Activated CD4-positive, alpha-beta T cell treated with anti-CD3 and anti-CD28 coated beads, Interleukin-2, amount 50 U/mL, for 1 hour (primary cell): ENCODE results near the gene LMX1A.

Source experiments
- DNase-seq: peaks from one replicate; pipeline ENCODE4 v3.0.0-alpha.2; 2020

LMX1A gene

DNA sequence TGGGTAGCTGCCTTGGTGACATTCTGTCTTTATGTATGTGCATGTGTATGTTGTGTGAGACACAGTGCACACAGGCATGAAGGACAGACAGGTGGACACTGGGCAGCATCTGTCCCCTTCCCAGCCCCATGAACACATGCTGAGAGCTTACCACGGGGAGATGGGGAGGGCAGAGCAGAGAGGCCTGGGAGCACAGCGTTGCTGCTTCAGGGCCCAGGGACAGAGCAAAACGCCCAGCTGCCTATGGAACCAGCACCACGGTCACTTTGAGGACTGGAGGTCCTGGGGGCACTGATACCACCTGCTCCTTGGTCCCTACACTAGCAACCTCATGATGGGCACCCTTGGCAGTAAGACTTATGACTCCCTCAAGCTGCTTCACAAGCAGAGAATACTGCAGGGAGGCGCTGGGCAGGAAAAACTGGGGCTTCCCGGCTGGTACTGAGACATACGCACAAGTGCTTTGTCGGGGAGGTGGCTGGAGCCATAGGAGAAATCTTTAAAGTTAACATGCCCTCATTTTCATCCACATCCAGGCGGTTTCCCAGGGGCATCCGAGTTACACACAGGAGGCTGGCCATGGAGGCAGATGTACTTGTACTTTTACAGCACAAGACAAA, 40.3 kb downstream of the LMX1A start:
- DNase-seq: no peak

DNA sequence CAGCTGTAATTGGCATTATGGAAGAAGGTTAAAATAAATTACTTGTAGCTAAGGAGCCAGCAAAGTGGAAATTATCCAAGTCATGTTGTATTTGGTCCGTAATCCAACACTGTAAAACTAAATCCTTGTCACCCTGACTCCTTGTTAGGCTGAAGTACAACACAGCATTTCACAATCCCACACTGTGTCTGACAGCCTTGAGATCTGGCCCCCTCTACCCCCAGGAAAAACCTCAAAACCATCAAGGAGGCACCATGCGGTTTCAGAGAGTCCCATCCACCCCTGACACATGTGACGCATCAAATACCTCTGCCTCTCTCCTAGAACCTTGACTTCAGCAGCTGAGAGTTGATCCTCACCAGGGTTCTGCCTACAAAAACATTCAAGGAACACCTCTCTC, 41.0 kb downstream of the LMX1A start:
- no peak for DNase-seq

DNA sequence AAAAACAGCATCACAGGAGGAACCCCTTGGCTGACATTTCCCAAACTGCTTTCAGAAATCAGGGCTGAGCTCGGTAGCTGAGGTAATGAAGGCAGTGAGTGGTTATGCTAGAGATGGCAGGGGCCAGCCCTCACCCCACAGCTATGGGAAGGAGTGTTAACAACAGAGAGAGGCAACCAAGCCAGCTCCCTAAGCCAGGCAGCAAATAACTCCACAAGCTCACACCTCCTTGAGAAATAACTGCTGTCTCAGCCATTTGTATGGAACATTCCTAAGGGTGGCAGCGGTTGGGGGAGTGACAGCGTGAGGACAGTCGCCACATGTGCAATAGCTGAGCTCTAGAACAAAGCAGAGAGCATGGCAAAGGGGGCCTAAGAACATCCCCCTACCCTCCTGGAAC, 42.6 kb downstream of the LMX1A start:
- no peak for DNase-seq

DNA sequence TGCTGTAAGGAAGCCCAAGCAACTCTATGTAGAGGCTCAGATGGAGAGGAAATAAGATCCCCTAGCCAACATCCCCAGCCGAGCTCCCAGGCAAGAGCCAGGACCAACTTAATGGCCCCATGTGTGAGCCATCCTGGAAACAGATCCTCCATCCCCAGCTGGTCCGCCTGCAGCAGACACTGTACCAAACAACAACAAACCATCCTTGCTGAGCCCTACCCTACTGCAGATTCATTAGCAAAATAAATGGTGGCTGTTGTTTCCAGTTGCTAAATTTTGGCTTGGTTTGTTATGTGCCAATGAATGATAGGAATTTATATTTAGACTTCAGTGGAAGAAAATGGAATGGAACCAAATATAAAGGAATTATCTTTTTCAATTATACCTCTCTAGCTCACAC, 43.9 kb downstream of the LMX1A start:
- no peak for DNase-seq

DNA sequence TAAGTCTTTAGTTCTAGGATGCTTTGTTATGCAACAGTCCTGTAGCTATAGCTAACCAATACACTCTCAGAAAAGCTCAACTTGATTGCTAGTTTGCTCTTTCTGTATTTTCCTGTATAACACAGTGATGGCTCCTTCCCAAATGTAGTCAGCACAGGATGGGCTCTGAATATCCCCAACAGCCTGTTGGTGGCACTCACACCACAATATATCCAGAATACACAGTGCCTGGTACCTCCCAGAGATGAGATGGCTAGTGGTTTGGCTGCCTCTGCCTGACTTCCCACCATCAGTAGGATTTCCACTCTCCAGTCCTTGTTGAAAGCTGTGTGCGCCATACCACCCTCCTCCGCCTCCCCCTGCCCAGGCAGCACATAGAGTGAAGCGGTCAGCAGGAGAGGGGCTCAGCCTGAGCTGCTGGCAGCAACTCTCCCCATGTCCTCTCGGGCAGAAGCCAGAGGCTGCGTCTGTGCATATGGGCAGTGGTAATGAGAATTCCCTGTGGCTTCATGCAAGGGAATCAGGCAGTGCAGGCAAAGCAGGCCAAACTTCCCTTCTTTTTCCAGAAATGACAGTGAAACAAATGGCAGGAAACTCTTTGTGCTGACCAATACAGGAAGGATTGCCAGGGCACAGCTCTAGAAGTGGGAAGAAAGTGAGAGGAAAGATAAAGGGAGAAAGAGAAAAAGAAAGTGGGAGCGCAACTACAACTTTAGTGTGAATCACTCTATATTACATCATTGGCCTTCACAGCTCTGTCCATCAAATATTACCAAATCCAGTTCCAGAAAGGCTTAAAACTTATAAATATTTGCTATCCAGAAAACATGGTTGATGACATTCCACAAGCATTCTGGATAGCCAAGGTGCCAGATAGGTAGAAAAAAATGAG, 49.7 kb downstream of the LMX1A start:
- DNase-seq: no peak

DNA sequence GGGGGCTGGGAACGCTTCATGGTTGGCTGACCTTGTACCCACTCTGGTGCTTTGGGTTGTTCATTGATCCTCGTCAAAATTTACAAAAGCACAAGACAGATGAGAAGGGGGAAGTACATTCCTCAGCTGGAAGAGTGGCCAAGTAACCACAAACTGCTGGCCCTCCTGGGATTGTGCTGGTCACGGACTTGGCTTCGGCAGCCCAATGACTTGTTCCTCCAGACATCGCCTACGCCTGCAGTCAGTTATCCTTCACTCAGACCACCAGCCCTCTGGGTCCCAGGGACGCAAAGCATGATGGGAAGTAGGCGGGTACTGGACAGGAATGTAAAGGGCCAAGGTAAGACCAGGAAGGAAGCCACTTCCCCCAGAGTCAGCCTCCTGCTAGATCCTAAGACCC, 53.1 kb downstream of the LMX1A start:
- no peak for DNase-seq

DNA sequence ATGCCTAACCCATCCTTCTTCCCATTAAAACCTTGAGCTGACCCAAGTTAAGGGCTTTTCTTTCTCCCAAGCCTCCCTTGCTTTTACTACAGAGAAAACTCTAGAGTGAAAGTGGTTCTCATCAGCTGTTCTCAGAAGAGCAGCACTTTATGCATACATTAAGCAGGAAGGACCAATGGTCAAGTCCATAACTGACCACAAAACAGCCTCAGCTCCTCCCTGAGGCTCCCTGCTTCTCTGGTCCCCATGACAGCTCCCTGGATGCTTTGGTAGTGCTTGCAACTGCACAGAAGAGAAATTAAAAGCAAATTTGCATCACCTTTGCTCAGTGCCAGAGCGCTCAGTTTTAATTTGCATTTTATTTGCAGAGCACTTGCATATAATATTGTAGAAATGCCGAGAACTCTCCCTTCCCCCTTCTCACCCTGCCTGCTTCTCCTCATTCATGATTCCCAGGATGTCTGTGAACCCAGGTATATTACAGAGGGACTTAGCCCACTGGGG, 56.1 kb downstream of the LMX1A start:
- DNase-seq: no peak

DNA sequence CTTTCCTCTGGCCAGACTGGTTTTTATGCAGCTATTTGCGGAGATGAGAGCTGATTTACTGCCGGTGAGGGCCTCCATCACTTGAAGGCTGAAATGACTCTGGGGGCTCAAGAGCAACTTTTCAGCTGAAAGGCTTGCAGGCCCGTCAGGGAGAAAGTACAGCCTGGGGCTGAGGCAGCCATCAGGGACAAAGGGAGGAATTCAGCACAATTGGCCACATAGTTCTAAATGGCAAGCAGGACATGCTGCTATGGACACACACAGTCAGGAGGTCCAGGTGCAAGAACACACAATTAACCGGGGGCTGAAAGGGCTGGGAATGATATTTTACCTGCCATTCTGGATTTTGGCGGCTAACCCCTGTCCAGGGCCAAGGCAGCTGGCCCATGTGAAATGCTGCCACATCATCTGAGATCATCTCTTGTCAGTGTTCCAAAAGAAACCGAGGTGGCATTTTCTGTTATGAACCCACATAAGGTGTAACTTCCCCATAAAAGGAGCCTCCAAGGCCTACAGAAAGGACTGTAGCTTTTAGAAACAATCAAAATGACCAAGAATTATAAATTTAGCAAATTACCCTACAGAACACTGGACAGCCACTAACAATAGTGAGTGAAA, 58.2 kb downstream of the LMX1A start:
- DNase-seq: no peak

DNA sequence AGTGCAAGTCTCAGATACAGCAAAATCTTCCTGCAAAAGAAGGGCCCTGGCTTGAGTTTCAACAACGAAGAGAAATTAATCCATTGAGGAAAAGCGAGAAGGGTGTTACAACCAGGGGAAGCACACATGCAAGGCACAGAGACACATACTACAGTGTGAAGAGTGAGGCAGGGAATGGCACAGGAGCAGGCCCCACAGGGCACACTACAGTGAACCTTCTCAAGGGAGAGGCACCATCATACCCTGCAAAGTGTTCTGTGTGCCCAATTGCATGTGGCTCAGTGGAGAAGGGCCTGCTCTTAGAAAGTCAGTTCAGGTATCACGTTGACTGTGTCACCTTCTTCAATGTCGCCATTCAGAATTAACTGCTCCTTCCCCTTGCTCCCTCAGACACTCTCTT, 60.3 kb downstream of the LMX1A start:
- DNase-seq: no peak

DNA sequence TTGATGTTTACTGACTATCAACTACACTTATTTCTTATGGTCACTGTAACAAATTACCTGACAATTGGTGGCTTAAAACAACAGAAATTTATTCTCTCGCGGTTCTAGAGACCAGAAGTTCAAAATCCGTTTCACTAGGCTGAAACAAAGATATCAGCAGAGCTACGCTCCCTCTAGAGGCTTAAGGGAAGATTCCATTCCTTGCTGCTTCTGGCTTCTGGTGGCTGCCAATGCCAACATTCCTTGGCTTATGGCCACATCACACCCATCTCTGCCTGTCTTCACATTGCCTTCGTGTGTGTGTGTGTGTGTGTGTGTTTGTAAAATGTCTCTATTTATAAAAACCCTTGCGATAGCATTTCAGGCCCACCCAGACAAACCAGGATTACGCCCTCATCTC, 66.4 kb downstream of the LMX1A start:
- no peak for DNase-seq

DNA sequence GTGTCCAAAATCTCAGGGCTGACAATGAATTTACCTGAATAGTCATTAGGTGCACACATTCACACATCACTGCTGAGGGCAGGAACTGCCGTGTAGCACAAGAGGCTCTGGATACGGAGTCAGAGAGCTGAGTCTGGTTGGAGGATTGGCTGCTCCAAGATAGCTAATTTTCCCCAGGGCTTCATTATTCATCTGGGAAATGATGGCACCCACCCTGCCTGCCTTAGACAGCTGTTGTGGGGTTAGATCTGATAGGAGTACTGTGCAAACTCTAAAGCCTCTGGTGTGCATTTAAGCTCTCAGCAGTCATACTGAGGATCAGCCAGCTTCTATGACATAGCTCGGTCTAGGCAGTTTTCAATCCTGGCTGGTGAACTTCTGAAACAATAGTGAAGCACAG, 67.0 kb downstream of the LMX1A start:
- DNase-seq: no peak

DNA sequence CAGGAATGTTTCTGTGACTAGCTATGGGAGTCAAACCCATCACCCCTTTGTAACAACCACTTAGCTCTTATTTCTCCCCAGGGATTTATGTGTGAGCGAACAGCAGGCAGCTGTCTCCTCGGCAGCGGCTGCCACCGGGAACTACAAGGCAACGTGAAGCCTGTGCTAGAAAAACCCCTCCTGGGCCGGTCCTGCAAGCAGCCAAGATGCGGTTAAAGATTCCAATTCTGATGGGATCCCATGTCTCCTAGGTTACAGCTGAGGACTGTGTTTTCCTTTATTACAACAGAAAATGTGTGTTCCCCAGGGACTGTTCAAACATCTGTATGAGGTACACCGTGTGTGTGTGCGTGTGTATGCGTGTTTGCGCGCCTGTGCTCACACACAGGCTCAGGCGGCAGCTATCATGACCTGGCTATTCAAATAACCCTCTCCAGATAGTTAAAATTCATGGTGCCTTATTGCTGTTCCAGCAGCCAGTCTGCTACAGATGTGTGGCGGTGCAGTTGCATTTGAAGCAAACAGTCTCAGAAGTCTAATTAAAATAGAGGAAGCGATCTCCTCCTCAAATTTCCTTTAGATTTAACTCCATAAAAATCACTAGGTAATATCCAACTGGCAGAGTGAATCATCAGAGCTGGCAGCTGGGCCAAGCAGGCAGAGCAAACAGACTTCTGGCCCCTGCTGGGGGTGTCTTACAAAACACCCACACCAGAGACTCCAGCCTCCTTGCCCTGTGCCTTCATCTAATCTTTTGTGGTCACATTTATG, 68.0 kb downstream of the LMX1A start:
- DNase-seq: no peak

DNA sequence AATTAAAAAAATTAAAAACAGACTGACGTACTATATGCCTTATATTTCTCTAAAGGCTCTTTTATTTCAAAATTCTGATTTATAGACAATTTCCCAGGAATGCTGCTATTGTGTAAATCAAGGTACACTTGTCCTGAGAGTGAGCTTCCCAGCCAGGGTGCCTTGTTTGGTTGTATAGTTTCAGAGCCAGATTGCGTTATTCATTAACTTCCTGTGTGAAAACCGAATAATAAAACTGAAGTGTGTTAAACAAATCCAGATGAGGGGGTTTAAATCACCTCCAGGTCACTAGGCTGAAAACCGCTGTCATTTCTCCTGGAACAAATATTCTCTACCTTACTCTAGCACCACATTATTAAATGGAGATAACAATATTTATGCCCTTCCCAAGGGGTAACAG, 68.7 kb downstream of the LMX1A start:
- no peak for DNase-seq

DNA sequence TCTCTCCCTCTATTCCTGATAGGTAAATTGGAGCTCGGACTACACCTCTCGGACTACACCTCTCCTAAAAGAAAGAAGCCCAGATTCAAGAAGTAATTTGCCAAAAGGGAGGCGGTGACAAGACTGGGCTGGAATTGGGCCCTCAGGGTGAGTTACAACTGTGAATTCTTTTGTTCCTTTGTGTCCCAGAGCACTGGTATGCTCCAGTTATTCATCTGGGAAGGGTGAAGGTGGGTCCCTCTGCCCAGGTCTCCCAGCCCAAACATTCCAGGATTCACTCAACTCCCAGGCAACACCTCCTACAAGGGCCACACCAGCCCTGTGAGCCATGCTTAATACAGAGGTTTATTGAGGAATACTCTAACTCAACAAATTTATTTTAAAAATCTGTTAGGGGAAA, 69.2 kb downstream of the LMX1A start:
- DNase-seq: no peak

DNA sequence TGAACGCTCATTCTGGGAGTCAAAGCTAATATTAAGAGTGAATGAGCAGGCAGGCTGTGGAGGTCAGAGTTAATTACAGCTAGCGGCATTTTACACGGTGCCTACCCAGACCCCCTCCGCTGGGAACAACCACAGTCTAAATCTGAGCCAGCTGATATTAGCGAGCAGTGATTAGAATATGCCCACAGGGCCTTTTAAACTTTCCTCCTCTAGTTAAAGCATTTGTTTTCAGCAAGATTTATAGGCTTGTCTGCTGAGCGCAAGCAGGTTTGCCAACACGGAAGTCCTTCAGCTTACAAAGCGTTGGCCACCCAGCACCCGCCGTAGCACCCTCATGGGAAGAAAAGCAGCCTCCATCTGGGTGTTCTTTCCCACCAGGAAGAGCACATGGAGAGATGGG, 72.1 kb downstream of the LMX1A start:
- DNase-seq: no peak

DNA sequence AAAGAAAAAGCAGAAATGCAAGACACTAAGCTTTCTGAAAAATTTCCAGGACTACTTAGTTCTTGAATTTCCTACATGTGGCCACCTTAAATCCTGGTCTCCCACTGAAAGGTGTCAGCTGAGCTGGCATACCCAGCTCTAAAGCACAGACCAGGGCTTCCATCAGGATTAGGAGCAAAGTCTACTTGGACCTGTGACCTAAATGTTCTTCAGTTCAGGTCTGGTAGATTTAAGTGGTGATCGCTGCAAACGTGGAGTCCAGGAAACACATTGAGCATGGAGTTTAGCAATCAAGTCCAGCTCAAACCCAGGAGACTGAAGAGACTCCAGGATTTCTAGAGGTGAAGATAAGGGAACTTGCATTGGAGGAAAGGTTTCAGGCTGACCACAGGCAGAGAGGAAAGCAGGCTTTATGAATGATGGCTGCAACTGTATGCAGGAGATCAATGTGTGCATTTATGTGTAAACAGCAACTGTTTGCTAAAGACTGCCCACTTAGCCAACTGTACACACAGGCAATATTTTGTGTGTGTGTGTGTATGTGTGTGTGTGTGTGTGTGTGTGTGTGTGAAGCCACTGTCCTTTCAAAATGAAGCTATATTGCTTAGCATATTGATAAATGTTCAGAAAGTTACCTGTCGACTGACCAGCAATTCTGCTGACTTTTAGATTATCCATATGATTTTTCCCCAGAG, 75.2 kb downstream of the LMX1A start:
- DNase-seq: no peak

DNA sequence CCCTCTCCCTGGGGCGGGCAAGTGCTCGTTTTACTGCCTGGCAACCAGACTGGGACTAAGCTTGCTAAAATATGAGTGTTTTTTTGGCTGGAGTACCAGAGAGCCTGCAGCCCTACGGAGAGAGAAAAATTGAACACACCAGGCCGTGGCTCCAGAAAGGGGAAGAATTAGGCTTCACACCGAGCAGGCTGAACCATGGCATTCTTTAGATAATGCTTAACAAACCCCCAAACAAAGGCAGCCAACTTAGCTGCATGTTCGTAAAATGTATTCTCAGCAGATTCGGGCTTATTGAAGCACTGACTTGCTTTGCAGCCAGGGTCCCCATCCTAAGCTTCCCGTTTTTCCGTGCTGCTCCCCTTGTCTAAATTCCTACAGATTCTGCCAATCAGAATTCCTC, 76.6 kb downstream of the LMX1A start:
- DNase-seq: no peak

DNA sequence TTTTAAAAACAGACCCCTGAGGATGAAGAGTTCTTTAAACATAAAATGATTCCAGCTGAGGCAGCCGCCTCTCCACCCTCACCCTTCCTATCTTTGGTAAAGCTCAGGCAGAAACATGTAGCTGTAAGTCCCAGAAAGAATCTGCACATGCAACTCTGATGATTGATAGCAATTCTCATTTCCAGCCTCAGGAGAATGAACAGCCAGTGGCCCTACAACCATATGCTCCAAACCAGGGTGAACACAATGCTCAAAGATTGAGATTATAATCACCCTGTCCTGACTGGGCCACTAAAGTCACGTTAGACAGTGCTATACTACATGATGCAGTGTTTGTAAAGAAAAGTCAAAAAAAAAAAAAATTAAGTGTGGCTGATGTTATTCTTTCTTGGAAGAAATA, 80.2 kb downstream of the LMX1A start:
- DNase-seq: no peak

DNA sequence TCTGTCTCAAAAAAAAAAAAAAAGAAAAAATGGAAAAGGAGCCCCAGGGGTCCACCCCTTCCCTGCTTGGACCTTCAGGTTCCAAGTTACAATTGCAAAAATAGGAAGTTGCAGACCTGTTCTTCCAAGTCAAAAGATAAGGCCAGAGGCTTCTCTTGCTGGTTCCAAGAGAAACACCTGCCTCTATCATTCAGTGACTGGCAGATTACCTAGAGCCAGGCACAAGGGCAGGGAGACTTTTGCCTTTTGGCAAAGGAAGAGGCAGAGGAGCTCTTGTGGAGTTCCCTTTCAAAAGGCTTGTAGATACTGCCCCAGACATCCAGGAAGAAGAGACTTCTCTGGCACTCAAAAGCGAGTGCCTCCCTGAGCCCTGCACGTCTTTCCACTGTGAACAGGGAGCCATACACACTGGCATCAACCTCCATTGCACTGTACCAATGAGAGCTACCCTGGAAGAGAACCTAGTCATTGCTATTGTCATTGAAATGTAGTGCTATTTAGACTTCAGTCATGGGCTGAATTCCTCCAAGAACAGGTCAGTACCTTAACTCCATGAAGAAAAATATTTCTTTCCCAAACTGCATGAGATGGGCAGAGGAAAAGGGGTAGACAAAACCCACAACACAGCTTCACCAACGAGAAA, 91.2 kb downstream of the LMX1A start:
- DNase-seq: no peak

DNA sequence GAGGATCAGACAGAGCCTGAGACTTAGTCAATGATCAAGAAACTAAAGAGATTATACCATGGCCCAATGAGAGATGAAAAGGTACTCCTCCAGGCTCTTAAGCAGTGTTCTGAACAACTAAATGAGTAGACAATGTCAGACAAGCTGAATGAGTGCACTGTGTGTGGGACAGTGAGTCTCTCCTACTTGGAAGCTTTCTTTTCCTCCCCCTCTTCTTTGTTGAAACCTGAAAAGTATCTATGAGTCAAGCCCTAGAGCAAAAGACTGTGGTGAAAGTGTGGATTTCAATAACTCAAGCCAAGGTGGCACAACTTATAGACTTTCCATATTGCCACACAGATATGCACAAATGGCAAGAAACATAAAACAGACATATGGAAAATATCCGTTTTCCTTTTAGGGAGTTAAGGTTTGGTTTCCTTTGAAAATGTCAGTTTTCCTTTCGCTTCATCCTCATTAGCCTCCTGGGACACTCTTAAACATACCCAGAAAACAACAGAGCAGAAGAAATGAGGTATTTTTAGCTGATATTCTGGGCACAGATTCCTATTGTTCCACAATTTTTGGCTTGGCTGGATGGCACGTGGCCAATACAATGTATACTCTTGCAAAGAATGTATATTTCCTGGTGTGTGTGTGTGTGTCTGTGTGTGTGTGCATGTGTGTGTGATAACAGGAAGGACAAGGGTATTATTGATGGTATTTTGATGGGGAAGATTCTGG, 96.6 kb downstream of the LMX1A start:
- no peak for DNase-seq

DNA sequence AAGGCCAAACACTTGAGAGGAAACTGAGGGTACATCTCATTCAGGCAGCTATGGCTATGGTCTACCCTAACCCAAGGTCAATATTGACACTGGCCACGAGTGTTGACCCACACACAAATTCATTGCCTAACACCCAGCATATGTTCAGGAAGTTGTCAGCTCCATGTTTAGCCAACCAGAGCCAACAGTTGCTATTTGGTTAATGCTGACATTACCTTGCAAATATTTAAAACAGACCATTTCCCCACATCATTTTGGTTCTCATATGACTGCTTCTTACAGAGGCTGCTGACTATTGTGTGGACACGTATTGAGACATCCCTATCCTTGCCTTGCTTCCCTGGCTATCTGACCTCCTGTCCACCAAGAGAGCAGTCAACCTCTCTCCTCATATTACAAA, 97.3 kb downstream of the LMX1A start:
- DNase-seq: no peak
